H1 (cell line): ENCODE measurements around the gene CCDC192. TPM values are rescaled to one million over a fixed set of nuclear protein-coding genes. Genes with fewer than 3 reads are reported as not detected.

Experiments
- ATF2 ChIP-seq: IDR thresholded peaks from 2 replicates; pipeline ENCODE4 v1.6.1; 2012; ENCODE audit warnings: low read length, inconsistent platforms
- JUN ChIP-seq: IDR thresholded peaks from 2 replicates; pipeline ENCODE4 v1.6.1; 2011; ENCODE audit warnings: low read depth, mild to moderate bottlenecking, improper control_type of control experiment, low read length
- KDM5A ChIP-seq: fragments of 200-600 bp; IDR thresholded peaks from 2 replicates; pipeline ENCODE4 v1.7.1; 2012; ENCODE audit warnings: mild to moderate bottlenecking, low read length, inconsistent platforms, mixed read lengths
- NANOG ChIP-seq: IDR thresholded peaks from 2 replicates; pipeline ENCODE4 v1.6.1; 2011; ENCODE audit warnings: low read length, low read depth, mild to moderate bottlenecking, inconsistent platforms; ENCODE audit not compliant: insufficient read depth, poor library complexity, severe bottlenecking
- RAD21 ChIP-seq, 2 experiments: IDR thresholded peaks in 1 of 2; conservative IDR thresholded peaks in 1 of 2; 2 replicates each; pipeline ENCODE4 v1.6.1; 2011; ENCODE audit warnings: low read depth in 2 of 2, low read length in 2 of 2, improper control_type of control experiment in 1 of 2, inconsistent platforms in 1 of 2, mild to moderate bottlenecking in 1 of 2, moderate library complexity in 1 of 2
- RBBP5 ChIP-seq: IDR thresholded peaks from 2 replicates; pipeline ENCODE4 v1.7.1; 2012; ENCODE audit warnings: low read depth, mild to moderate bottlenecking, inconsistent platforms, low read length, moderate library complexity, borderline replicate concordance
- SUZ12 ChIP-seq: fragments of 200-600 bp; sonication (generic); IDR thresholded peaks from 2 replicates; pipeline ENCODE4 v1.6.1; 2012; ENCODE audit warnings: mild to moderate bottlenecking, inconsistent platforms, low read length, moderate library complexity, mixed read lengths
- TBP ChIP-seq: IDR thresholded peaks from 2 replicates; pipeline ENCODE4 v1.6.1; 2011; ENCODE audit warnings: low read depth, low read length, improper control_type of control experiment
- polyA plus RNA-seq, 7 experiments: library from polyadenylated mRNA; depleted of rRNA in 3 of 7; stranded (reverse) in 5 of 7; unstranded in 2 of 7; fragments of >200 nt in 5 of 7; fragments of 200-250 nt in 2 of 7; gene quantifications; 1 replicate in 5 of 7; 2 replicates in 1 of 7; 4 replicates in 1 of 7; pipeline versions ENCODE4 v1.2.1 to v1.2.3, GENCODE V29; 2011 to 2013; ENCODE audit warnings: missing spikeins in 2 of 7, mixed read lengths in 2 of 7
- total RNA-seq: library from RNA; stranded (reverse); fragmentation: NEBNext Ultra II Directional; extraction: Animal tissue kit (Norgen Biotek cat#: 25700); gene quantifications from 2 replicates; pipeline ENCODE4 v1.2.1, GENCODE V29; 2021

The CCDC192 gene
- total and polyA plus RNA-seq, 2 of the 8 experiments (the other 6 are each of a cell fraction or from before 2014, with no cell fraction given): 0.61 TPM; not detected in 1

GRCh38 chr5:127826011-127826410 lies 122.8 kb downstream of the CCDC192 start (continued):
- TF ChIP-seq NANOG (no peak), RAD21 (IDR thresholded peaks at IDR 0.05 in 1 of 2, conservative IDR thresholded peaks at IDR 0.05 in 1 of 2; ENCODE audit: low read depth in 2 of 2, low read length in 2 of 2) (no peak), SUZ12 (no peak), RBBP5 (no peak), KDM5A (no peak), JUN (no peak), TBP (no peak), ATF2 (no peak)
- TF ChIP-seq, all 59 proteins: peak for 0
